ENCODE data around the gene TIGD6. TPM values are rescaled to one million over a fixed set of nuclear protein-coding genes. Genes with fewer than 3 reads are reported as not detected.

TIGD6 gene
- total RNA-seq, 1 experiment from 2014 or later = 2.1 TPM

DNA sequence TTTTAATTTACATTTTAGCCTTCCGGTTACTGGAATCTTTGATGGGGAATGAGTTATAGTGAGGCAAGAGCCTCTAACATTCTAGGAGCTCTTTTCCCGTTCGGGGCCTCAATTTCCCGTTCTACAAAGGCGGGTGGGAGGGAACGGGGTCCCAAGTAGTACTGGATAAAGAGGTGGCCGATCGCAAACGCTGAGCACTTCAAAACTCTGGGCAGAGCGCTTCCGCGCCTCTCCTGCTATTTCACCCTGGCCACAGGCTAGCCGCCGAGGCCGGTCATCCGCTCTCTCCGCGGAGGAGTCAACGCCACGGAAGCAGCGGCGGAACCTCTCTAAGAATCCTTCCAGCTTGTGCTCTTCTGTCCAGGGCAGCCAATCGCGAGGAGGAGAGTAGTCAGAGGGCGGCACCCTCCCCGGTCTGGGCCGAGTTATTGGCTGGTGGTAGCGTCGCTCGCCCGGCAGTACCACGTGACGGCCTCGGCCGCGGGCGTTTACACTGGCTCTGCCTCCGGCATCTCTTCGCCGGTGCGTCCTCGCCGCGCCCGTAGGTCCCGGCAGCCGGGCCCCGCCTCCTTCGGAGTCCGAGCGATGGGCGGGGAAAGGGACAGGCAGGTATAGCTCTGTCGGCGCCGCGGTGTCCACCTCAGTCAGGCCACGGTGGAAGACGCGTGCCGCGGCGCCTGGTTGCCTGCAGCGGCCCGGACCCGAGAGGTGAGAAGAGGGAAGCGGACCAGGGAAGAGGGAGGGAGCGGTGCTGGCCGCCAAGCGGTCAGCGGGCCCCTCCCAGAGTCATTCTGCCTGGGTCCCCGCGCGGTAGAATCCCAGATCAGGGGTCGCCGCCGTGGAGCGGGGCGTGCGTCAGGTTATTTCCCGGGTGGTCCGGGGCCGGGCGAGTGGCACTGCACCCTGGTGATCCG is 39.9 kb downstream of the TIGD6 start, which contains the start of gene SLC26A2 (continued):
- no peak for TF ChIP-seq ZNF416 (CRISPR knock-in tag; IDR thresholded peaks at IDR 0.05)
- TF ChIP-seq IRF2 (CRISPR knock-in tag; IDR thresholded peaks at IDR 0.05; ENCODE audit: borderline replicate concordance, low read depth) = 0 out of 2 replicates have a peak, but pooled peaks have one; percentile 33
- 0 out of 2 replicates have a peak, but pooled peaks have one; percentile 31 for TF ChIP-seq TCF7 (CRISPR knock-in tag; IDR thresholded peaks at IDR 0.05; ENCODE audit: low read depth)
- TF ChIP-seq FOXP4 (CRISPR knock-in tag; IDR thresholded peaks at IDR 0.05) = peak; percentile 64; the same call in 1 of the 2 replicates
- peak; percentile 86 for TF ChIP-seq MAX (CRISPR knock-in tag; IDR thresholded peaks at IDR 0.05)
- TF ChIP-seq, protein P1, sequence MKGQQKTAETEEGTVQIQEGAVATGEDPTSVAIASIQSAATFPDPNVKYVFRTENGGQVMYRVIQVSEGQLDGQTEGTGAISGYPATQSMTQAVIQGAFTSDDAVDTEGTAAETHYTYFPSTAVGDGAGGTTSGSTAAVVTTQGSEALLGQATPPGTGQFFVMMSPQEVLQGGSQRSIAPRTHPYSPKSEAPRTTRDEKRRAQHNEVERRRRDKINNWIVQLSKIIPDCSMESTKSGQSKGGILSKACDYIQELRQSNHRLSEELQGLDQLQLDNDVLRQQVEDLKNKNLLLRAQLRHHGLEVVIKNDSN (CRISPR knock-in tag; IDR thresholded peaks at IDR 0.05) = peak; percentile 99
- TF ChIP-seq FOXK1 (CRISPR knock-in tag; IDR thresholded peaks at IDR 0.05) = peak; percentile 89
- 0 out of 2 replicates have a peak, but pooled peaks have one; percentile 63 for TF ChIP-seq ETV6 (CRISPR knock-in tag; IDR thresholded peaks at IDR 0.05)
- TF ChIP-seq JUN (CRISPR knock-in tag; IDR thresholded peaks at IDR 0.05) = no peak
- TF ChIP-seq ZBTB43 (CRISPR knock-in tag; IDR thresholded peaks at IDR 0.05) = peak; percentile 88; the same call in 1 of the 2 replicates
- 0 out of 2 replicates have a peak, but pooled peaks have one; percentile 62 for TF ChIP-seq KAT7 (CRISPR knock-in tag; IDR thresholded peaks at IDR 0.05; ENCODE audit: borderline replicate concordance)
- peak; percentile 14; the same call in 1 of the 2 replicates for TF ChIP-seq ZNF232 (CRISPR knock-in tag; IDR thresholded peaks at IDR 0.05)
- no peak for TF ChIP-seq CDX4 (CRISPR knock-in tag; IDR thresholded peaks at IDR 0.05; ENCODE audit: borderline replicate concordance)
- peak; percentile 63; the same call in 1 of the 2 replicates for TF ChIP-seq NFE2L1 (CRISPR knock-in tag; IDR thresholded peaks at IDR 0.05)
- TF ChIP-seq, protein P2, sequence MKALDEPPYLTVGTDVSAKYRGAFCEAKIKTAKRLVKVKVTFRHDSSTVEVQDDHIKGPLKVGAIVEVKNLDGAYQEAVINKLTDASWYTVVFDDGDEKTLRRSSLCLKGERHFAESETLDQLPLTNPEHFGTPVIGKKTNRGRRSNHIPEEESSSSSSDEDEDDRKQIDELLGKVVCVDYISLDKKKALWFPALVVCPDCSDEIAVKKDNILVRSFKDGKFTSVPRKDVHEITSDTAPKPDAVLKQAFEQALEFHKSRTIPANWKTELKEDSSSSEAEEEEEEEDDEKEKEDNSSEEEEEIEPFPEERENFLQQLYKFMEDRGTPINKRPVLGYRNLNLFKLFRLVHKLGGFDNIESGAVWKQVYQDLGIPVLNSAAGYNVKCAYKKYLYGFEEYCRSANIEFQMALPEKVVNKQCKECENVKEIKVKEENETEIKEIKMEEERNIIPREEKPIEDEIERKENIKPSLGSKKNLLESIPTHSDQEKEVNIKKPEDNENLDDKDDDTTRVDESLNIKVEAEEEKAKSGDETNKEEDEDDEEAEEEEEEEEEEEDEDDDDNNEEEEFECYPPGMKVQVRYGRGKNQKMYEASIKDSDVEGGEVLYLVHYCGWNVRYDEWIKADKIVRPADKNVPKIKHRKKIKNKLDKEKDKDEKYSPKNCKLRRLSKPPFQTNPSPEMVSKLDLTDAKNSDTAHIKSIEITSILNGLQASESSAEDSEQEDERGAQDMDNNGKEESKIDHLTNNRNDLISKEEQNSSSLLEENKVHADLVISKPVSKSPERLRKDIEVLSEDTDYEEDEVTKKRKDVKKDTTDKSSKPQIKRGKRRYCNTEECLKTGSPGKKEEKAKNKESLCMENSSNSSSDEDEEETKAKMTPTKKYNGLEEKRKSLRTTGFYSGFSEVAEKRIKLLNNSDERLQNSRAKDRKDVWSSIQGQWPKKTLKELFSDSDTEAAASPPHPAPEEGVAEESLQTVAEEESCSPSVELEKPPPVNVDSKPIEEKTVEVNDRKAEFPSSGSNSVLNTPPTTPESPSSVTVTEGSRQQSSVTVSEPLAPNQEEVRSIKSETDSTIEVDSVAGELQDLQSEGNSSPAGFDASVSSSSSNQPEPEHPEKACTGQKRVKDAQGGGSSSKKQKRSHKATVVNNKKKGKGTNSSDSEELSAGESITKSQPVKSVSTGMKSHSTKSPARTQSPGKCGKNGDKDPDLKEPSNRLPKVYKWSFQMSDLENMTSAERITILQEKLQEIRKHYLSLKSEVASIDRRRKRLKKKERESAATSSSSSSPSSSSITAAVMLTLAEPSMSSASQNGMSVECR (CRISPR knock-in tag; IDR thresholded peaks at IDR 0.05; ENCODE audit: borderline replicate concordance) = peak; percentile 46; the same call in 1 of the 2 replicates
- no peak for TF ChIP-seq ZBTB21 (CRISPR knock-in tag; IDR thresholded peaks at IDR 0.05; ENCODE audit: borderline replicate concordance)
- TF ChIP-seq NFYB (CRISPR knock-in tag; conservative IDR thresholded peaks at IDR 0.05; ENCODE audit: low read depth) = peak; percentile 97
- 0 out of 2 replicates have a peak, but pooled peaks have one; percentile 39 for TF ChIP-seq CREB1 (CRISPR knock-in tag; IDR thresholded peaks at IDR 0.05)

Measured in WTC11 (cell line).